Neutrophil (primary cell): ENCODE results near the gene ARAP3.
"Not testable (repeated sequence)": the region's sequence is repeated elsewhere in the genome, so short reads cannot be mapped to it uniquely, and the experiment has no call there.

Experiments used
- H3K27ac ChIP-seq: fragments of 200-600 bp; sonication (generic); 2 replicates; pipeline ENCODE4 v1.5.1; 2016; ENCODE audit warnings: mild to moderate bottlenecking, moderate library complexity
- H3K27me3 ChIP-seq: fragments of 200-600 bp; sonication (generic); 2 replicates; pipeline ENCODE4 v1.6.0; 2016; ENCODE audit warnings: mild to moderate bottlenecking
- H3K36me3 ChIP-seq: fragments of 200-600 bp; sonication (generic); 2 replicates; pipeline ENCODE4 v1.5.1; 2017
- H3K4me1 ChIP-seq, 2 experiments: fragments of 200-600 bp in 1 of 2; sonication (generic) in 1 of 2; 1 replicate in 1 of 2; 2 replicates in 1 of 2; pipeline versions ENCODE4 v1.5.1 to v1.6.1; 2013 to 2016; ENCODE audit warnings: low read depth in 1 of 2, low read length in 1 of 2, mild to moderate bottlenecking in 1 of 2, moderate library complexity in 1 of 2; ENCODE audit not compliant: control insufficient read depth in 1 of 2, insufficient read depth in 1 of 2
- H3K4me3 ChIP-seq, 2 experiments: fragments of 200-600 bp in 1 of 2; sonication (generic) in 1 of 2; 1 replicate in 1 of 2; 2 replicates in 1 of 2; pipeline ENCODE4 v1.5.1; 2013 to 2016; ENCODE audit warnings: low read depth in 1 of 2, low read length in 1 of 2, mild to moderate bottlenecking in 1 of 2, moderate library complexity in 1 of 2
- H3K9me3 ChIP-seq: fragments of 200-600 bp; sonication (generic); 2 replicates; pipeline ENCODE4 v1.5.1; 2016
- CTCF ChIP-seq: fragments of 200-600 bp; sonication (generic); IDR thresholded peaks from 2 replicates; pipeline ENCODE4 v1.5.1; 2016; ENCODE audit warnings: antibody characterized with exemption

Gene ARAP3

GRCh38 chr5:141681695-141682641 is at the start of gene ARAP3:
Gene ARAP3 (minus strand): TSS chr5:141682230. CDS start chr5:141680486, 1,744 bp downstream.
- H3K27me3 ChIP-seq: no peaks in the 10 kb centered on the region
- peak within 1 kb of the TSS; percentile 96 to 98 for H3K4me3 ChIP-seq
- TF ChIP-seq CTCF: no peak
- H3K4me1 ChIP-seq: peaks cover 57 to 61% of the 10 kb centered on the region in 2 experiments
- H3K27ac ChIP-seq: peak within 1 kb of the TSS; percentile 99
- H3K9me3 ChIP-seq: no peaks in the 10 kb centered on the region
- peaks cover 32% of the 10 kb centered on the region for H3K36me3 ChIP-seq

- Histone ChIP-seq H3K4me3 (no peak overlapping the region), H3K27ac (no peak overlapping the region)
- TF ChIP-seq CTCF: no peak
Measured at GRCh38 chr5:141729387-141730006, 47.5 kb upstream of the ARAP3 start.

GRCh38 chr5:141725891-141726290 is 43.9 kb upstream of the ARAP3 start:
- TF ChIP-seq CTCF: no peak

More at GRCh38 chr5:141729387-141730006, 47.5 kb upstream of the ARAP3 start:
- Histone ChIP-seq H3K27me3 (peaks cover 52% of the 10 kb centered on the region), H3K36me3 (no peaks in the 10 kb centered on the region), H3K4me1 (no peaks in the 10 kb centered on the region), H3K9me3 (no peaks in the 10 kb centered on the region)

GRCh38 chr5:141725174-141725573 is 43.1 kb upstream of the ARAP3 start:
- not testable (repeated sequence) for H3K36me3 ChIP-seq, H3K4me1 ChIP-seq, H3K4me3 ChIP-seq, H3K27ac ChIP-seq, H3K9me3 ChIP-seq
- peaks cover 33% of the 10 kb centered on the region for H3K27me3 ChIP-seq

More at GRCh38 chr5:141725891-141726290, 43.9 kb upstream of the ARAP3 start:
- Histone ChIP-seq H3K27me3 (peaks cover 39% of the 10 kb centered on the region), H3K9me3 (no peaks in the 10 kb centered on the region), H3K4me1 (no peaks in the 10 kb centered on the region), H3K27ac (no peak overlapping the region), H3K36me3 (no peaks in the 10 kb centered on the region), H3K4me3 (no peak overlapping the region)

GRCh38 chr5:141722266-141722665 is 40.2 kb upstream of the ARAP3 start:
- no peak overlapping the region for H3K27ac ChIP-seq
- H3K9me3 ChIP-seq: no peaks in the 10 kb centered on the region
- H3K27me3 ChIP-seq: peaks cover 35% of the 10 kb centered on the region
- no peak for TF ChIP-seq CTCF
- no peak overlapping the region for H3K4me3 ChIP-seq
- H3K4me1 ChIP-seq: no peaks in the 10 kb centered on the region
- H3K36me3 ChIP-seq: no peaks in the 10 kb centered on the region

- Histone ChIP-seq H3K27ac (no peak overlapping the region), H3K27me3 (peaks cover 50% of the 10 kb centered on the region), H3K4me1 (no peaks in the 10 kb centered on the region), H3K9me3 (no peaks in the 10 kb centered on the region), H3K4me3 (no peak overlapping the region), H3K36me3 (no peaks in the 10 kb centered on the region)
- TF ChIP-seq CTCF: no peak
Measured at GRCh38 chr5:141717043-141717442, 35.0 kb upstream of the ARAP3 start.
